H1 (cell line): ENCODE measurements around the gene ADGRG1. TPM values are rescaled to one million over a fixed set of nuclear protein-coding genes. Genes with fewer than 3 reads are reported as not detected.

Experiments
- CTCF ChIA-PET: fragments of 300-600 bp; sonication (Branson Sonifier 250); formaldehyde crosslinking; loops from one replicate; lab custom pipeline; 2021; ENCODE audit not compliant: partially characterized antibody; lab: Charles Lee
- POLR2A ChIA-PET: fragments of 300-600 bp; sonication (Branson Sonifier 250); formaldehyde crosslinking; loops from one replicate; lab custom pipeline; 2021; ENCODE audit warnings: inconsistent platforms; ENCODE audit not compliant: partially characterized antibody; lab: Charles Lee
- DNase-seq, 2 experiments: peaks; one replicate each; pipeline versions ENCODE4 v3.0.0 to v3.0.0-alpha.2; 2010 to 2022; ENCODE audit warnings: low spot score in 2 of 2, low read depth in 1 of 2, mixed read lengths in 1 of 2
- FAIRE-seq: peaks from 2 replicates; lab custom pipeline; 2011; peaks lifted over from hg19 to GRCh38; lab: Jason Lieb, UNC
- H2AFZ ChIP-seq: 2 replicates; pipeline ENCODE4 v1.8.1; 2012; ENCODE audit warnings: low read length, inconsistent platforms
- H2AK5ac ChIP-seq: 2 replicates; pipeline ENCODE4 v1.6.1; 2013; ENCODE audit warnings: low read depth, low read length
- H2BK120ac ChIP-seq: replicated peaks from 2 replicates; pipeline ENCODE3; 2013; ENCODE audit warnings: low read depth, low read length, inconsistent platforms
- H2BK12ac ChIP-seq: 2 replicates; pipeline ENCODE4 v1.6.1; 2013; ENCODE audit warnings: low read depth, low read length
- H2BK15ac ChIP-seq: 2 replicates; pipeline ENCODE4 v1.6.1; 2013; ENCODE audit warnings: low read length
- H2BK20ac ChIP-seq: 2 replicates; pipeline ENCODE4 v1.6.1; 2013; ENCODE audit warnings: low read length
- H2BK5ac ChIP-seq: 2 replicates; pipeline ENCODE4 v1.6.1; 2013; ENCODE audit warnings: low read depth, low read length
- H3K14ac ChIP-seq: 2 replicates; pipeline ENCODE4 v1.6.1; 2013; ENCODE audit warnings: inconsistent platforms; ENCODE audit not compliant: insufficient read length
- H3K18ac ChIP-seq: 2 replicates; pipeline ENCODE4 v1.6.1; 2013; ENCODE audit warnings: low read length; ENCODE audit errors: extremely low read depth
- H3K23ac ChIP-seq: 2 replicates; pipeline ENCODE4 v1.6.1; 2013; ENCODE audit warnings: inconsistent platforms; ENCODE audit not compliant: insufficient read length
- H3K23me2 ChIP-seq: 2 replicates; pipeline ENCODE4 v1.6.1; 2013; ENCODE audit warnings: low read depth, low read length
- H3K27ac ChIP-seq: 2 replicates; pipeline ENCODE4 v1.6.1; 2011; ENCODE audit warnings: low read depth, low read length, inconsistent platforms
- H3K27me3 ChIP-seq, 4 experiments: replicated peaks in 1 of 4; 1 replicate in 1 of 4; 2 replicates in 3 of 4; pipeline versions ENCODE4 v1.6.1 to v1.8.1; 2011 to 2013; ENCODE audit warnings: low read length in 3 of 4, mild to moderate bottlenecking in 3 of 4, inconsistent platforms in 2 of 4, mixed read lengths in 2 of 4, moderate library complexity in 1 of 4; ENCODE audit not compliant: control insufficient read depth in 3 of 4, insufficient read depth in 3 of 4; ENCODE audit errors: extremely low read depth in 1 of 4
- H3K36me3 ChIP-seq, 4 experiments: 2 replicates each; pipeline versions ENCODE4 v1.6.1 to v1.8.1; 2011 to 2013; ENCODE audit warnings: mild to moderate bottlenecking in 4 of 4, low read length in 3 of 4, moderate library complexity in 2 of 4, control low read depth in 1 of 4, inconsistent platforms in 1 of 4; ENCODE audit not compliant: insufficient read depth in 4 of 4, control insufficient read depth in 2 of 4
- H3K4ac ChIP-seq: replicated peaks from 2 replicates; pipeline ENCODE3; 2013; ENCODE audit warnings: low read length, low read depth, mixed read lengths, inconsistent platforms; ENCODE audit not compliant: insufficient read length
- H3K4me1 ChIP-seq, 4 experiments: replicated peaks in 1 of 4; 1 replicate in 1 of 4; 2 replicates in 3 of 4; pipeline versions ENCODE4 v1.6.1 to v1.8.1; 2011 to 2013; ENCODE audit warnings: low read length in 3 of 4, inconsistent platforms in 2 of 4, mixed read lengths in 1 of 4; ENCODE audit not compliant: insufficient read depth in 4 of 4, control insufficient read depth in 3 of 4
- H3K4me2 ChIP-seq, 2 experiments: 2 replicates each; pipeline versions ENCODE4 v1.6.1 to v1.8.1; 2011 to 2013; ENCODE audit warnings: low read depth in 2 of 2, low read length in 2 of 2, control low read depth in 1 of 2, inconsistent platforms in 1 of 2, mild to moderate bottlenecking in 1 of 2; ENCODE audit not compliant: insufficient read depth in 1 of 2
- H3K4me3 ChIP-seq, 4 experiments: fragments of 200-600, 300-600 bp in 1 of 4; sonication (generic), shearing (Covaris generic), sonication (Bioruptor Twin) in 1 of 4; 2 replicates each; pipeline versions ENCODE4 v1.5.1 to v1.8.1; 2011 to 2016; ENCODE audit warnings: low read length in 4 of 4, low read depth in 3 of 4, control low read depth in 2 of 4, inconsistent platforms in 2 of 4, mild to moderate bottlenecking in 2 of 4, mixed read lengths in 1 of 4, moderate library complexity in 1 of 4; ENCODE audit not compliant: insufficient read depth in 2 of 4; ENCODE audit errors: extremely low read depth in 1 of 4
- H3K56ac ChIP-seq: replicated peaks from 2 replicates; pipeline ENCODE3; 2013; ENCODE audit warnings: low read depth, mild to moderate bottlenecking, mixed read lengths, low read length, inconsistent platforms; ENCODE audit not compliant: insufficient read length
- H3K79me1 ChIP-seq: 2 replicates; pipeline ENCODE4 v1.6.1; 2013; ENCODE audit warnings: low read depth, low read length, control low read depth
- H3K79me2 ChIP-seq, 2 experiments: 2 replicates each; pipeline versions ENCODE4 v1.6.1 to v1.8.1; 2012 to 2013; ENCODE audit warnings: low read length in 2 of 2, mild to moderate bottlenecking in 2 of 2, inconsistent platforms in 1 of 2; ENCODE audit not compliant: insufficient read depth in 2 of 2, control insufficient read depth in 1 of 2
- H3K9ac ChIP-seq, 4 experiments: replicated peaks in 1 of 4; 1 replicate in 1 of 4; 2 replicates in 3 of 4; pipeline versions ENCODE4 v1.6.1 to v1.8.1; 2011 to 2013; ENCODE audit warnings: low read depth in 3 of 4, low read length in 3 of 4, control low read depth in 2 of 4, mild to moderate bottlenecking in 2 of 4, moderate library complexity in 2 of 4, inconsistent platforms in 1 of 4; ENCODE audit errors: extremely low read depth in 1 of 4
- H3K9me3 ChIP-seq, 2 experiments: 2 replicates each; pipeline versions ENCODE4 v1.6.1 to v1.8.1; 2012 to 2013; ENCODE audit warnings: mild to moderate bottlenecking in 2 of 2, moderate library complexity in 2 of 2, control low read depth in 1 of 2, inconsistent platforms in 1 of 2, low read depth in 1 of 2, low read length in 1 of 2, mixed read lengths in 1 of 2; ENCODE audit not compliant: insufficient read depth in 2 of 2
- H4K20me1 ChIP-seq, 2 experiments: replicated peaks in 1 of 2; 2 replicates each; pipeline versions ENCODE3 to v1.8.1; 2011 to 2013; ENCODE audit warnings: inconsistent platforms in 2 of 2, low read length in 2 of 2, mild to moderate bottlenecking in 1 of 2; ENCODE audit not compliant: insufficient read depth in 2 of 2, control insufficient read depth in 1 of 2
- H4K5ac ChIP-seq: 2 replicates; pipeline ENCODE4 v1.6.1; 2013; ENCODE audit warnings: low read length, low read depth, mixed read lengths, inconsistent platforms; ENCODE audit not compliant: insufficient read length
- H4K8ac ChIP-seq: 2 replicates; pipeline ENCODE4 v1.8.0; 2013; ENCODE audit warnings: mild to moderate bottlenecking, moderate library complexity, low read length, inconsistent platforms; ENCODE audit not compliant: insufficient read depth; ENCODE audit errors: extremely low read depth
- H4K91ac ChIP-seq: replicated peaks from 2 replicates; pipeline ENCODE3; 2013; ENCODE audit warnings: low read length, mixed read lengths, inconsistent platforms; ENCODE audit not compliant: insufficient read length
- POU5F1 ChIP-seq: IDR thresholded peaks from 2 replicates; pipeline ENCODE4 v1.6.1; 2011; ENCODE audit warnings: low read depth, mild to moderate bottlenecking, low read length, moderate library complexity
- WGBS, 2 experiments: shearing (Covaris generic) in 1 of 2; methylation state at CpG; one replicate each; pipeline versions ENCODE4 v1.1.6 to v1.1.7; 2013 to 2015; ENCODE audit warnings: low lambda C conversion rate in 2 of 2, mixed read lengths in 2 of 2, inconsistent platforms in 1 of 2, low coverage in 1 of 2, missing lambda C conversion rate in 1 of 2; ENCODE audit not compliant: insufficient replicate concordance in 2 of 2, insufficient coverage in 1 of 2, insufficient read length in 1 of 2; ENCODE audit errors: extremely low coverage in 1 of 2, missing lambda C conversion rate in 1 of 2; 5-methylcytosine and 5-hydroxymethylcytosine counted together
- polyA plus RNA-seq, 7 experiments: library from polyadenylated mRNA; depleted of rRNA in 3 of 7; stranded (reverse) in 5 of 7; unstranded in 2 of 7; fragments of >200 nt in 5 of 7; fragments of 200-250 nt in 2 of 7; gene quantifications; 1 replicate in 5 of 7; 2 replicates in 1 of 7; 4 replicates in 1 of 7; pipeline versions ENCODE4 v1.2.1 to v1.2.3, GENCODE V29; 2011 to 2013; ENCODE audit warnings: missing spikeins in 2 of 7, mixed read lengths in 2 of 7
- total RNA-seq: library from RNA; stranded (reverse); fragmentation: NEBNext Ultra II Directional; extraction: Animal tissue kit (Norgen Biotek cat#: 25700); gene quantifications from 2 replicates; pipeline ENCODE4 v1.2.1, GENCODE V29; 2021

Gene ADGRG1
- total and polyA plus RNA-seq, 2 of the 8 experiments (the other 6 are each of a cell fraction or from before 2014, with no cell fraction given) = 1.3 to 2.6 TPM

DNA sequence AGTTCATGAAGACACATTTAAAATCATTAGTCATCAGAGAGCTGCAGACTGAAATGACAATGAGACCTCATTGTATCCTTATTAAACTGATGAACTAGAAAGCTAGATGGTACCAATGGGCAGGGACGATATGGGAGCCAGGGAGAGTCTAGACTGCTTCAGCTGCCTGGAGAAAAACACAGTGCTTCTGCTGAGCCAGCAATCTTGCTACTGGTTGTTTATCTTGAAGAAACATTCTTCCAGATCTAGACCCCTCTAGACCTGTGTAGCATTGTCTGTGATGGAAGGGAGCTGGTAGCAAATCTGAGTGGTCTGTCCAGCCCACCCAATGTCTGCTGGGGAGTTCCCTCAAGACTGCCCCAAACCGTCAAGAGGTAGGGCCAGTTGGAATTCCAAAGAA, 64.2 kb downstream of the ADGRG1 start:
- Histone ChIP-seq H3K9ac (no peak overlapping the region), H4K20me1 (no peaks in the 10 kb centered on the region), H2BK15ac (no peak overlapping the region), H2AK5ac (no peak overlapping the region), H2BK12ac (no peak overlapping the region), H3K4ac (no peak overlapping the region), H4K5ac (no peak overlapping the region), H2AFZ (no peak overlapping the region), H3K56ac (no peak overlapping the region), H2BK5ac (no peak overlapping the region), H2BK120ac (no peak overlapping the region), H3K23me2 (0 out of 2 replicates have a peak, but pooled peaks cover 2% of the 10 kb centered on the region), H2BK20ac (no peak overlapping the region), H3K23ac (no peak overlapping the region), H3K79me2 (no peaks in the 10 kb centered on the region), H3K4me3 (no peak overlapping the region), H4K8ac (no peak overlapping the region), H3K27ac (no peak overlapping the region), H3K14ac (no peak overlapping the region), H4K91ac (no peak overlapping the region), H3K36me3 (no peaks in the 10 kb centered on the region), H3K79me1 (no peaks in the 10 kb centered on the region), H3K4me2 (no peak overlapping the region), H3K27me3 (no peaks in the 10 kb centered on the region), H3K4me1 (peaks cover 0 to 7% (median under 1%) of the 10 kb centered on the region in 4 experiments; a peak in 2 of 7 replicates), H3K9me3 (no peaks in the 10 kb centered on the region), H3K18ac (no peak overlapping the region)
- ChIA-PET CTCF (interaction anchor here (0.7 to 3.0 kb wide), 8 partner anchors 10 to 116 kb away, joined by 3 to 12 read pairs (median 4); no protein-coding TSS in a partner anchor), POLR2A (interaction anchor here (3.4 kb wide), 1 partner anchor 10 kb away, joined by 19 read pairs; no protein-coding TSS in a partner anchor)
- FAIRE-seq (no peak), DNase-seq (no peak)
- TF ChIP-seq POU5F1 = no peak
- 49% methylated on average over 2 of the region's 2 CpGs; no CpG with 5 or more reads in 1 of the 2 experiments for WGBS, 2 experiments
